Stimulated activated CD4-positive, alpha-beta T cell treated with anti-CD3 and anti-CD28 coated beads, Interleukin-1b, Interleukin-23, amount 100 ng/mL, for 48 hours (primary cell): Measurements from ENCODE around the gene ANKRD39.
"Not testable (repeated sequence)": the region's sequence is repeated elsewhere in the genome, so short reads cannot be mapped to it uniquely, and the experiment has no call there.

Experiments used
- DNase-seq: peaks from one replicate; pipeline ENCODE4 v3.0.0-alpha.2; 2020

Gene ANKRD39

GRCh38 chr2:96869822-96870625 is 12.2 kb upstream of the ANKRD39 start, which contains the start of gene SEMA4C:
Gene SEMA4C (minus strand): TSS chr2:96870080. CDS start chr2:96867886, 2,194 bp downstream.
- DNase-seq: no peak

DNA sequence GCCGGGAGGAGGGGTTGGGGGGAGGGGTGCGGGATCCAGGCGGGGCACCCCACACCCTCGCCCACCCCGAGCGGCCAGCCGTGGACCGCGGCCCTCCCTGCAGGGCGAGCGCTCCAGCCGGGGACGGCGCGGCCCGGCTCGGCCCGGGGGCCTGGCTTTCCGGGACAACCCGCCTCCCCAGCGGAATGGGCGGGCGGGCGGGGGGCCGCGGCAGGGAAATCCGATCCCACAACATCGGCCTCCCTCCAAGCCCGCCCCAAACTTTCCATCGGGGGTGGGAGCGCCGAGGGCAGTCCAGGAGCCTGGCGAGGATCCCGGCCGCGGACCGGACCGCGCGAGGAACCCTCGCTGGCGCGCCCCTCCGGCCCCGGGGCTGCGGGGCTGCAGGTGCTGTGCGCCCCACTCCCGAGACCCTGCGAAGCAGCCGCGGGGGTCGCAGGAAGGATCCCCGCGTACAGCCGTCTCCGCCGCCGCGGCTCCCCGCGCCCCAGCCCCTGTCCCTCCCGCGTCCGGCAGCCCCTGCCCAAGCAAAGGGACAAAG is 11.5 kb upstream of the ANKRD39 start:
- DNase-seq: no peak

- DNase-seq: peak; percentile 57
Measured at GRCh38 chr2:96868555-96869280, 10.9 kb upstream of the ANKRD39 start.

DNA sequence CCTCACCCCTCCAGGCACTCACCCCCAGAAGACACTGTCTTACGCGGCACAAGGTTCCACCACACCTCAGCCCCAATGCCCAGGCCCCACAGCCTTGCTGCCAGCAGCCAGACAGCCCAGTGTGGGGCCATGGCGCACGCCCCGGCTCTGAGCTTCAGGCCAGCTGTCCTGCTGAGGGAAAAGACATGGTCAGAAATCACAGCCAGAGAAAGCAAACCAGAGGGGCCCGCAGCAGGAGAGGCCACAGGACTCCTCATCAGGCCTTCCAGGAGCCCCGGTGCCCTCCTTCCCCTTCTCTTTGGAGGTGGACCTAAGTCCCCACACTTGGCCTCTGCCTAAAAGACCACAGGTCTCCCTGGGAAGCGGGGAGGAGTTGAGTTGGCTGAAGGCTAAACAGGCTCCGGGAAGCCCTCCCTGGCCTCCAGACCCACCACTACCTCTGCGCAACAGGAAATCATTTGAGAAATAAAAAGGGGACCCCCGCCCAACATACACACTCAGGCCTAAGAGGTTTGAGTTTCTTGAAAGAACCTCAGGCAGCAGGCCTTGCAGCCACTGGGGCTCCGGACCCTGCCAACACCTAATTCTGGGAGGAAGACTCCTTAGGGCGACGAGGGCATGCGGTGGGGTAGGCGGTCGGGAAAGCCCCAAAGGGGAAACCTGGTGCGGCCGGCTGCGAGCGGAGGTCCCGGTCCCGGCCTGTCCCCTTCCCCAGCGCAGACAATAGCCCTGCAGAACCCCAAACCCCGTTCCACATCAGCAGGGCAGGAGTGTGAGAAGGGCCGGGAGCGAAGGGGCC is 10.1 kb upstream of the ANKRD39 start:
- DNase-seq: peak; percentile 22

GRCh38 chr2:96866986-96867755 is 9.4 kb upstream of the ANKRD39 start:
- DNase-seq: no peak

DNA sequence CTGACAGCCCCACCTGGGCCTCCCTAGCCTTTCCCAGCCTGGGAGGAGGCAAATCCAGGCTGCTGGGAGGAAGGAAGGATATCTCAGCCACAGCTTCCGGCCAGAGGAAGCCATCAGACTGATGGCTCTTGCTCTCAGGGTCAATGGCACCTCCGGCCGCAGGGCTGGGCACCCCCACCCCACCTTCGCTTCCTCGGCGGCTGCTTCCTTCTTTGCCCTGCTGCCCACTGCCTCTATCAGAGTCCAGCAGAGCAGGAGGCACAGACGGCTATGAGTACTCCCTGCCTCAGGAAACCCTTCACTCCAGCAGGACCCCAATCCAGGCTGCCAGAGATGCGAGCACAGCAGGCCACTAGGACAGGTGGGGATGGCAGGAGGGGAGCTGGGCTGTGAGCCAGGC is 8.8 kb upstream of the ANKRD39 start:
- no peak for DNase-seq

GRCh38 chr2:96866149-96866548 is 8.3 kb upstream of the ANKRD39 start:
- DNase-seq: no peak

GRCh38 chr2:96865654-96866053 is 7.8 kb upstream of the ANKRD39 start:
- DNase-seq: no peak

DNA sequence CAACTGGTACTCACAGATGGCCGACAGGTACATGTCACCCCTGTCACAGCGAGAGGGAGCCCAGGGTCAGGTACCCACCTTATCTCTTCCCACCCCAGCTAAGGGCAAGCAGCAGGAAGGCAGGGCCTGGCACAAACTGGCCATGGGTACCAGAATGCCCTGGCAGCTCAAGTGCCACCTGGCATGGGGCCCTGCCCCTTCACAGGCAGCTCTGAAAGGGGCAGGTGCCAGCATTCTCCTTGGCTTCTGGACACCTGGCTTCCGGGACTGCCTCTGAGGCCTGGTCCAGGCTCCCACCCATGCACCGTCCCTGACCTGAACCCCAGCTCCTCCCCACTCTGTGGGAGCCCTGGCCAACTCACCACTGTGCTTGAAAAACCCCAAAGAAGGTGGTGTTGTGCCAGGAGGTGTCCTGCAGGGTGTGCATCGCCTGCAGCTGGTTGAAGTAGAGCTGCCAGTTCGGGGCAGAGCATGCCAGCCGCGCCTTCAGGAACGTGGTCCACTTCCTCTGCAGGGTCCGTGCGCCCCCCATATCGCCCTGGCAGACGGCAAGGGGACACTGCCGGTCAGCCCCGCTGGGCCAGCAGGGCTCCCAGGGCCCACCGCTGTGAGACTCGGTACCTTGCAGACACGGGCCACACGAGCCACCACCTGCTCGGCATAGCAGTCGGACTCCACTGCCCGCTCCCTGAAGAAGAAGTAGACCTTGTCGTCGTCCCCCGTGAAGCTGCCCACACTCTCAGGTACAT is 6.7 kb upstream of the ANKRD39 start:
- DNase-seq: no peak

- no peak for DNase-seq
Measured at GRCh38 chr2:96863575-96864342, 5.9 kb upstream of the ANKRD39 start.

DNA sequence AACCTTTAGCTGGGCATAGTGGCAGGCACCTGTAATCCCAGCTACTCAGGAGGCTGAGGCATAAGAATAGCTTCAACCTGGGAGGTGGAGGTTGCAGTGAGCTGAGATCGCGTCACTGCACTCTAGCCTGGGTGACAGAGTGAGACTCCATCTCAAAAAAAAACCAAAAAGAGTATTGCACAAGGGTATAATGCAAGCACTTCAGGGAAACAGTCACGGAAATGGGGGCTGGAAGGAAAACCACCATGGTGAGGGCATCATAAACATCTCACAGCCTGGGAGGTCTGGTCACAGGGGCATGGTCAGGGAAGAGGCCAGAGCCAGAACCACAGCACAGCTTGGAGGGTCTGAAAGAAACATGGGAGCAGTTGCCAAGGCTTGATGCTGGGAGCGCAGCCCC is 5.2 kb upstream of the ANKRD39 start:
- not testable (repeated sequence) for DNase-seq

- DNase-seq: no peak
Measured at GRCh38 chr2:96861074-96861473, 3.3 kb upstream of the ANKRD39 start.

DNA sequence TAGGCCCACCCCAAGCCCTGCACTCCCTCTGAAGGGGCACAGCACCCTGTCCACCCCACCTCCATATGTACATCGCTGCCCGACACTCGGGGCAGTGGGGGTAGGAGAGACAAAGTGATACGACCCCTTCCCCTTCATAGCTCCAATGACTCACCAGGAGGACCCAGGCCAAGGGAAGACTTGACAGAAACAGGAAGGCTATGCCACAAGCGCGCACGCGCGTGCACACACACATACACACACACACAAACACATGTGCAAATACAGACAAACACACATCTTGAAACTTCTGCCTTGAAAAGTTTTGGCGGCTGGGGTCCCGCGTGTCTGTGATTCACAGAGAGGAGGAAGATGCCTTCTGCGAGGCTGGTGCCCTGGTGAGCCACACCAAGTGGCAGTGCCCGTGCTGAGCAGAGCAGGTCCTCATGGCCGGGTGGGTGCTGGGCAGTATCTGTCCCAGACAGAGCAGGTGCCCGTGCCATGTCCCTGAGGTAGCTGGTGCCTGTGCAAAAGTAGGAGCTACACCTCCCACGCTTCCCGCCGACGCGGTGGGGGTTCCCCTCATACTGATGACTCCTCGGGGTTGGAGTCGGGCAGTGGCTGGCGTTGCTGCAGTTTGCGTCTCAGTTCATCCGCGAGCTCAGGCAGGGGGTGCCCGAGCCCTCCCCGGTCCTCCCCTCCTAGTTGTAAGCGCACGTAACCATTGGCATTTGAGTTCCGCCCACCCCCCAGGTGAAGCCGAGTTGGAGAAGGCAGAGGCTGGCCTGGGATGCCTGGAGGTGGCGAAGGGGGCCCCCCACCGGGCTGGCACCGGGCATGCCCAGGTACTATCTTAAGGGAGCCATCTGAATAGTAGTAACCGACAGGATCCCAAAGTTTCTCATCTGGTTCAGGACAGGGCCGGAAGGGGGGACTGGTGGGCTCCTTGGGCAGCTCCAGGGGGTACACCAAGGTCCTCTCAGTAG is 2.5 kb upstream of the ANKRD39 start:
- DNase-seq: peak; percentile 57

- DNase-seq: no peak
Measured at GRCh38 chr2:96859681-96860064, 1.9 kb upstream of the ANKRD39 start.

DNA sequence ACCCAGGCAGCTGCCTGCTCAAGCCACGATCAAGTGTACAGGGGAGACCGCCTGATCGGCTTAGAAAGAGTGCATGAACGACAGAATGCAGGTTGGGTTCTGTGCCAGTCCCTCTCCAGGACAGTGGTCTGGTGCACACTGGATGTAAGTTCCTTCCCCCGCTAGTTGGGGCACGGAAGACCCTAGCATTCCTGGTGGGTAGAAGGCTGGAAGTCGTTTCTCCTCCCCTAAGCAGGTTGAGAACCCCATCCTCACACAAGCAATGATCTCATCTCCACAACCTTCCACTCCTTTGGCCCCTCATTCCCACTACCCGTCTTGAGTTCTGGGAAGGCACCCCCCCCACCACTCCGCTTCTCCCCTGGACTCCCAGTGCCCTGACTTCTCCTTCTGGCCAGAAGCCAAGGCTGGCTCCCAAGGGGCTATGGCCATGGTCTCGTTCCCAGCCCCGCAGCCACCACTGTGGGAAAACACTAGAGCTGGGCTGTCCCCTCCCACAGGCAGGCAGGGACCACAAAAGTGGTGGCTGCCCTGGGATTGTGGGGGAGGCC is 1.4 kb upstream of the ANKRD39 start:
- DNase-seq: no peak

DNA sequence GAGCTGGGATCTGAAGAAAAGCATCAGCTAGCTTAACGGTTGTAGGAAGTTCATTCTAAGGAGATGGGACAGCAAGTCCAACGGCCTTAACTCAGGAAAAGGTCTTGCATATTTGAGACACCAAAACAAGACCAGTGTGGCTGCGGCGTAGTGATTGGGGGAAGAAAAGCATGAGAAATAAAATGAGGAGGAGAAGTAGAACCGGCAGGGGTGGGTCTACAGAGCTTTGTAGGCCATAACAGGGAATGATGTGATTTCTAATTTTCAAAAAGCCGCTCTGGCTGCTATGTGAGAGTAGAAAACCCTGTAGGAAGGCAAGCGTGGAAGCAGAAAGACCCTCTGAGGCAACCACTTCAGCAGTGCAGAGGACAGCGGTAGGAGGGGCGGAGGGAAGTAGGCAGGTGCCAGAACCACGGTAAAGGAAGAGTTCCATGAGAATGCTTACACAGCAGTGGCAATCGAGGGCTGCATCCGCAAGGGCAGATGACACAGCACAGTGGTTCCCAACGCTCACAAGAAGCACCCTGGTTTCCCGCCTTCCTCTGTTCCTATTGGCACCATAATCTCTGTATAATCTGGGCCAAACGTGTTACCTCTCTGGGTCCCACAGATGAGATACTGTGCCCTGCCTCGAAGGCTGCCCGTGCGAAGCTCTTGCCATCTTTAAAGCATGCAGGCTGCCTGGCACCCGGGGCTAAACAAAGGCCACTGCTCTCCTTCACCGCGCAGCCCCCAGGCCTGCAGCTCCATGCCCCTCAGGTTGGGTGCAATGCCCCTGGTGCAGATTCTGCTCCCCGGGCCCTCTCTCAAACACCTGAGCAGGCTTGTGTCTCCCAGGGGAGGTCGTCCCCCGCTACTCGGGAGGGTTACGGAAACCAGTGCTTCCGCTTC is 795 bp downstream of the ANKRD39 start:
- DNase-seq: peak; percentile 40

GRCh38 chr2:96853321-96853720 is 4.5 kb downstream of the ANKRD39 start:
- DNase-seq: no peak

- no peak for DNase-seq
Measured at GRCh38 chr2:96852667-96853066, 5.1 kb downstream of the ANKRD39 start.
